Peyer's patch (tissue), 4 donors: ENCODE data around the gene NDUFAF5. TPM values are rescaled to one million over a fixed set of nuclear protein-coding genes. Genes with fewer than 3 reads are reported as not detected.
A peak's percentile ranks its signal among the peaks of the same experiment; 100 is the strongest.
"Not testable (repeated sequence)": the region's sequence is repeated elsewhere in the genome, so short reads cannot be mapped to it uniquely, and the experiment has no call there.

ENCODE experiments used
- DNase-seq, 3 donors: peaks; one replicate each; pipeline ENCODE4 v3.0.0-alpha.2; 2017 to 2019
- H3K27ac ChIP-seq, 4 donors: fragments of 200-600 bp; sonication (generic); one replicate each; pipeline ENCODE4 v1.5.1; 2016 to 2019
- H3K27me3 ChIP-seq, 2 donors: fragments of 200-600 bp; sonication (generic); one replicate each; pipeline ENCODE4 v1.5.1; 2019
- H3K36me3 ChIP-seq, 3 donors: fragments of 200-600 bp; sonication (generic); one replicate each; pipeline ENCODE4 v1.5.1; 2016 to 2019
- H3K4me1 ChIP-seq, 4 donors: fragments of 200-600 bp; sonication (generic); one replicate each; pipeline ENCODE4 v1.5.1; 2016 to 2019
- H3K4me3 ChIP-seq, 4 donors: fragments of 200-600 bp; sonication (generic); 1 replicate in 3 of 4; 2 replicates in 1 of 4; pipeline ENCODE4 v1.5.1; 2016 to 2019; ENCODE audit warnings: mild to moderate bottlenecking in 1 of 4
- H3K9me3 ChIP-seq, 4 donors: fragments of 200-600 bp; sonication (generic); one replicate each; pipeline ENCODE4 v1.5.1; 2016 to 2019; ENCODE audit warnings: mild to moderate bottlenecking in 1 of 4
- CTCF ChIP-seq, 6 experiments: fragments of 450-650 bp in 4 of 6; fragments of 200-600 bp in 2 of 6; sonication (generic) in 1 of 6; IDR thresholded peaks; one replicate each; pipeline ENCODE4 v1.5.1; 2017 to 2019; ENCODE audit warnings: antibody characterized with exemption in 6 of 6, mild to moderate bottlenecking in 3 of 6, moderate library complexity in 1 of 6
- POLR2A ChIP-seq, 2 donors: fragments of 450-650 bp; IDR thresholded peaks; one replicate each; pipeline ENCODE4 v1.5.1; 2017; ENCODE audit warnings: antibody characterized with exemption in 2 of 2, mild to moderate bottlenecking in 2 of 2, moderate library complexity in 2 of 2
- total RNA-seq, 4 donors: library from RNA; depleted of rRNA; stranded (reverse); fragments of >200 nt; gene quantifications; one replicate each; pipeline ENCODE4 v1.1.0, GENCODE V29; 2016

Gene NDUFAF5
- 10 to 100 TPM; 15.4 to 25.4 (median 23.0) TPM for total RNA-seq

- peak in 1 of 2 donors; percentile 47 for TF ChIP-seq POLR2A (IDR thresholded peaks at IDR 0.05)
- peak in 1 of 6 experiments; percentile 5 for TF ChIP-seq CTCF (IDR thresholded peaks at IDR 0.05)
- Histone ChIP-seq H3K36me3 (peaks cover 0 to 27% (median 0%) of the 10 kb centered on the region in 3 donors), H3K27ac (peak within 1 kb of the TSS; percentile 81 to 94 (median 86)), H3K4me3 (peak within 1 kb of the TSS; percentile 57 to 92 (median 72)), H3K9me3 (no peaks in the 10 kb centered on the region), H3K27me3 (no peaks in the 10 kb centered on the region), H3K4me1 (peaks cover 0 to 24% (median 0%) of the 10 kb centered on the region in 4 donors)
- DNase-seq, result peak; percentile 93 to 98 (median 96)
Observed at GRCh38 chr20:13784893-13785715, at the start of gene NDUFAF5, which contains the start of gene ESF1. NDUFAF5 (plus strand) TSS chr20:13785028; CDS start chr20:13785069, 41 bp downstream. ESF1 (minus strand) TSS chr20:13784919; CDS start chr20:13783140, 1,779 bp downstream.

- Histone ChIP-seq H3K27ac (peak overlapping the region in 1 of 4 donors; percentile 2), H3K27me3 (no peaks in the 10 kb centered on the region), H3K4me1 (no peaks in the 10 kb centered on the region), H3K36me3 (peaks cover 0 to 19% (median 0%) of the 10 kb centered on the region in 3 donors), H3K9me3 (no peaks in the 10 kb centered on the region), H3K4me3 (no peak overlapping the region)
- no peak for TF ChIP-seq CTCF (IDR thresholded peaks at IDR 0.05)
- no peak for TF ChIP-seq POLR2A (IDR thresholded peaks at IDR 0.05)
- DNase-seq, result no peak
Observed at GRCh38 chr20:13735826-13736225, 49.0 kb upstream of the NDUFAF5 start.

- Histone ChIP-seq H3K36me3 (peaks cover 0 to 18% (median 0%) of the 10 kb centered on the region in 3 donors), H3K9me3 (no peaks in the 10 kb centered on the region), H3K4me1 (no peaks in the 10 kb centered on the region), H3K27ac (peak overlapping the region in 2 of 4 donors; percentile 2 to 49), H3K27me3 (no peaks in the 10 kb centered on the region), H3K4me3 (no peak overlapping the region)
- no peak for DNase-seq
- TF ChIP-seq CTCF (IDR thresholded peaks at IDR 0.05) (no peak), POLR2A (IDR thresholded peaks at IDR 0.05) (no peak)
Observed at GRCh38 chr20:13736436-13737191, 48.2 kb upstream of the NDUFAF5 start.

GRCh38 chr20:13738187-13738586, 46.6 kb upstream of the NDUFAF5 start:
- not testable (repeated sequence) for H3K36me3 ChIP-seq, H3K27ac ChIP-seq, H3K4me3 ChIP-seq, DNase-seq, H3K4me1 ChIP-seq, H3K27me3 ChIP-seq, H3K9me3 ChIP-seq

- H3K27ac ChIP-seq, result no peak overlapping the region
- no peak for DNase-seq
Observed at GRCh38 chr20:13739731-13740649, 44.8 kb upstream of the NDUFAF5 start.

More at GRCh38 chr20:13739731-13740649, 44.8 kb upstream of the NDUFAF5 start:
- Histone ChIP-seq H3K4me3 (no peak overlapping the region), H3K9me3 (no peaks in the 10 kb centered on the region), H3K4me1 (no peaks in the 10 kb centered on the region), H3K36me3 (no peaks in the 10 kb centered on the region), H3K27me3 (no peaks in the 10 kb centered on the region)
- TF ChIP-seq POLR2A (IDR thresholded peaks at IDR 0.05) (no peak), CTCF (IDR thresholded peaks at IDR 0.05) (no peak)
